GM19372 (cell line): Measurements from ENCODE around the gene CLIC5.

Experiments
- ATAC-seq: cut with Tn5 transposase; IDR thresholded peaks from one replicate; pipeline ENCODE4 v1.9.1; 2021; ENCODE audit warnings: mild to moderate bottlenecking, low read depth, moderate library complexity; ENCODE audit not compliant: unreplicated experiment

The CLIC5 gene

GRCh38 chr6:45900808-45901752, 114.6 kb downstream of the CLIC5 start:
- ATAC-seq = no peak

- no peak for ATAC-seq
These were observed 116.0 kb downstream of the CLIC5 start for GRCh38 chr6:45899683-45899946.

- no peak for ATAC-seq
These were observed 116.5 kb downstream of the CLIC5 start for GRCh38 chr6:45898941-45899682.

- ATAC-seq = no peak
These were observed 118.7 kb downstream of the CLIC5 start for GRCh38 chr6:45896783-45897441.

- ATAC-seq = no peak
These were observed 120.1 kb downstream of the CLIC5 start for GRCh38 chr6:45895569-45895968.

- no peak for ATAC-seq
These were observed 122.9 kb downstream of the CLIC5 start for GRCh38 chr6:45892696-45893245.

GRCh38 chr6:45892196-45892595, 123.5 kb downstream of the CLIC5 start:
- ATAC-seq = no peak

GRCh38 chr6:45886776-45887175, 128.9 kb downstream of the CLIC5 start:
- no peak for ATAC-seq

- no peak for ATAC-seq
These were observed 131.3 kb downstream of the CLIC5 start for GRCh38 chr6:45884336-45884735.

- ATAC-seq = no peak
These were observed 133.0 kb downstream of the CLIC5 start for GRCh38 chr6:45882671-45883070.

- no peak for ATAC-seq
These were observed 133.8 kb downstream of the CLIC5 start for GRCh38 chr6:45881705-45882467.

GRCh38 chr6:45880676-45881075, 135.0 kb downstream of the CLIC5 start:
- no peak for ATAC-seq

GRCh38 chr6:45880159-45880558, 135.5 kb downstream of the CLIC5 start:
- ATAC-seq = no peak

- ATAC-seq = no peak
These were observed 137.6 kb downstream of the CLIC5 start for GRCh38 chr6:45877970-45878590.

GRCh38 chr6:45872827-45873365, 142.8 kb downstream of the CLIC5 start:
- ATAC-seq = no peak

- no peak for ATAC-seq
These were observed 145.1 kb downstream of the CLIC5 start for GRCh38 chr6:45870531-45870930.

GRCh38 chr6:45864651-45865050, 151.0 kb downstream of the CLIC5 start:
- no peak for ATAC-seq

- ATAC-seq = no peak
These were observed 157.0 kb downstream of the CLIC5 start for GRCh38 chr6:45858691-45859090.

- no peak for ATAC-seq
These were observed 157.8 kb downstream of the CLIC5 start for GRCh38 chr6:45857827-45858226.
